ENCODE data around the gene ARF1.

GRCh38 chr1:228064296-228064695, 18.2 kb upstream of the ARF1 start:
- TF ChIP-seq POLR2AphosphoS2 (IDR thresholded peaks at IDR 0.05; ENCODE audit: low read depth, low read length) (no peak), CEBPB (IDR thresholded peaks at IDR 0.05; ENCODE audit: borderline replicate concordance in 1 of 2, low read depth in 2 of 2, low read length in 2 of 2) (no peak), CTCF (IDR thresholded peaks at IDR 0.05 in 2 of 3, conservative IDR thresholded peaks at IDR 0.05 in 1 of 3; ENCODE audit: control insufficient read depth in 2 of 3, extremely low read depth in 1 of 3, insufficient read depth in 1 of 3, low read depth in 3 of 3, low read length in 3 of 3) (no peak), PBX3 (IDR thresholded peaks at IDR 0.05; ENCODE audit: insufficient replicate concordance, low read depth, low read length) (no peak)

Data from GM12878 (cell line).